Measurements from ENCODE around the gene OR52E4.

The OR52E4 gene

DNA sequence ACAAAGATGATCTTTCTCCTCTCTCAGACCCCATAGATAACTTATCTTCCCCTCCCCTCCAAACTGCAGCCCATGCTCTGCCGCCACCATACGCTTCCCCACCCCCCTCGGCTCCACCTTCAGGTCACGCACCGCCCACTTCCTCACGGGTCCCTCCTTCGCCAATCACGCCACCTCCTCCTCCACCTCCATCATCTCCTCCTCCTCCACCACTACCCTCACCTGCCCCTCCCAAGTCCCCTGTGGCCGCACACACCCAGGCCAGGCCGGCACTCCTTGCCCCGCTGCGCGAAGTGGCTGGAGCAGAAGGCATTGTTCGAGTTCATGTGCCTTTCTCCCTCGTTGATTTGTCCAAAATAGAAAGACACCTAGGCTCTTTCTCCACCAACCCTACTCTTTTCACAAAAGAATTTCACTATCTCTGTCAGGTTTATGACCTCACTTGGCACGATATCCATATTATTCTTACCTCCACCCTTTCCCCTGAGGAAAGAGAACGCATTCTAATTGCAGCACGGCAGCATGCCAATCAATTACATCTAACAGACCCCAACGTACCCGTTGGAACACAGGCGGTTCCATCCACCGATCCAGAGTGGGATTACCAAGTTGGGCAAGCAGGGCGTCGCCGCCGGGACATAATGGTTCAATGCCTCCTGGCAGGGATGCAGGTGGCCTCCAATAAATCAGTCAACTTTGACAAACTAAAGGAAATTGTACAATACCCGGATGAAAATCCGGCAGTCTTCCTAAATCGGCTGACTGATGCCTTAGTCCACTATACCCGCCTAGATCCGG, 49.3 kb downstream of the OR52E4 start:
- DNase-seq = no peak

GRCh38 chr11:5930614-5931013, 50.2 kb downstream of the OR52E4 start:
- no peak for DNase-seq

GRCh38 chr11:5931061-5931460, 50.6 kb downstream of the OR52E4 start:
- DNase-seq = no peak

GRCh38 chr11:5932671-5933070, 52.2 kb downstream of the OR52E4 start:
- no peak for DNase-seq

GRCh38 chr11:5933116-5933515, 52.7 kb downstream of the OR52E4 start:
- DNase-seq = no peak

Measured in AML-193 (cell line).